T-helper 17 cell (primary cell): ENCODE measurements around the gene ROR1. TPM values are rescaled to one million over a fixed set of nuclear protein-coding genes. Genes with fewer than 3 reads are reported as not detected.

Source experiments
- ATAC-seq: fragments of 150-1000 bp; cut with Tn5 transposase; 2 replicates; pipeline ENCODE4 v1.10.0; 2021; ENCODE audit warnings: mild to moderate bottlenecking, moderate library complexity
- DNase-seq, 3 donors: peaks; one replicate each; pipeline versions ENCODE4 v3.0.0 to v3.0.0-alpha.2; 2020 to 2021
- H3K9me3 ChIP-seq: one replicate; pipeline ENCODE4 v1.7.0; 2013; ENCODE audit warnings: low read length, mild to moderate bottlenecking; ENCODE audit not compliant: control insufficient read depth, poor library complexity, severe bottlenecking
- H3K27ac Mint-ChIP-seq: one replicate; pipeline ENCODE4 v1.8.0; 2022; ENCODE audit warnings: mild to moderate bottlenecking, moderate library complexity, mixed read lengths
- H3K27me3 Mint-ChIP-seq: one replicate; pipeline ENCODE4 v1.8.0; 2022; ENCODE audit warnings: mixed read lengths
- H3K36me3 Mint-ChIP-seq: one replicate; pipeline ENCODE4 v1.8.0; 2022; ENCODE audit warnings: low read depth, mixed read lengths
- H3K4me1 Mint-ChIP-seq: one replicate; pipeline ENCODE4 v1.8.0; 2022; ENCODE audit warnings: mild to moderate bottlenecking, mixed read lengths
- H3K4me3 Mint-ChIP-seq: one replicate; pipeline ENCODE4 v1.8.0; 2022; ENCODE audit warnings: mild to moderate bottlenecking, moderate library complexity, mixed read lengths
- total RNA-seq, 4 donors: library from RNA in 2 of 4; stranded (reverse) in 2 of 4; gene quantifications; one replicate each; pipeline ENCODE4 v1.2.3 and lab custom pipeline; 2022 to 2026

ROR1 gene
- total RNA-seq (not detected), total RNA-seq (lab: John Stamatoyannopoulos, UW) (0 to 0.12 reads per million in 2 donors)

- peak; percentile 75 for ATAC-seq
- peaks cover 69% of the 10 kb centered on the region for H3K27me3 Mint-ChIP-seq
- DNase-seq = no peak
- H3K36me3 Mint-ChIP-seq = peaks cover 4% of the 10 kb centered on the region
- no peaks in the 10 kb centered on the region for H3K9me3 ChIP-seq
- H3K27ac Mint-ChIP-seq = no peak within 1 kb of the TSS
- peak within 1 kb of the TSS; percentile 80 for H3K4me3 Mint-ChIP-seq
- peaks cover 13% of the 10 kb centered on the region for H3K4me1 Mint-ChIP-seq
These were observed at the start of gene ROR1 for GRCh38 chr1:63773815-63774616. TSS of gene ROR1 (plus strand) at chr1:63774017.

DNA sequence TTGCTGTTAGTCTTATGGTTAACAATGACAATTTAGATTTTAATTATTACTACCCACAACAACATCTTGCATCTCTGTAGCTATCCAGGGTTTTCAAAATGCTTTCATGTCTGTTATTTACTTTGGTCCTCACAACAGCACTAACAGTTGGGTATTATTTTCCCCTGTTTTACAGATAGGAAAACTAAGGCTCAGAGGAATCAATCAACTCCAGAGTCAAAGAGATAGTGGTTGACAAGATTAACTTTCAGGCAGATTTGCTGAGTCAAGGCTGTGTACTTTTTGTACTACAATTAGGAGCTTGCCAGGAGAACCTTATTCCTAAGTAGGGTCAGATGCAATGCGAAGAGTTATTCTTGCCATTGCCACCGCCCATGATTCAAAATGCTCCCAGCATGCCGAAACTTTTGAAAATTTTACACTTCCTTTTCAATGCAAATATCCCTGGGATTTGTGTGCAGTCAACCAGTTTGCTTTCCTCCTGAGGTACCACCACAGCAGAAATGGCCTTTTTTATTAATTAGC is 49.4 kb upstream of the ROR1 start:
- ATAC-seq (no peak), DNase-seq (no peak)
- H3K36me3 Mint-ChIP-seq = no peaks in the 10 kb centered on the region
- H3K9me3 ChIP-seq = no peaks in the 10 kb centered on the region
- no peaks in the 10 kb centered on the region for H3K4me1 Mint-ChIP-seq
- no peak overlapping the region for H3K27ac Mint-ChIP-seq
- peaks cover 21% of the 10 kb centered on the region for H3K27me3 Mint-ChIP-seq
- H3K4me3 Mint-ChIP-seq = no peak overlapping the region

DNA sequence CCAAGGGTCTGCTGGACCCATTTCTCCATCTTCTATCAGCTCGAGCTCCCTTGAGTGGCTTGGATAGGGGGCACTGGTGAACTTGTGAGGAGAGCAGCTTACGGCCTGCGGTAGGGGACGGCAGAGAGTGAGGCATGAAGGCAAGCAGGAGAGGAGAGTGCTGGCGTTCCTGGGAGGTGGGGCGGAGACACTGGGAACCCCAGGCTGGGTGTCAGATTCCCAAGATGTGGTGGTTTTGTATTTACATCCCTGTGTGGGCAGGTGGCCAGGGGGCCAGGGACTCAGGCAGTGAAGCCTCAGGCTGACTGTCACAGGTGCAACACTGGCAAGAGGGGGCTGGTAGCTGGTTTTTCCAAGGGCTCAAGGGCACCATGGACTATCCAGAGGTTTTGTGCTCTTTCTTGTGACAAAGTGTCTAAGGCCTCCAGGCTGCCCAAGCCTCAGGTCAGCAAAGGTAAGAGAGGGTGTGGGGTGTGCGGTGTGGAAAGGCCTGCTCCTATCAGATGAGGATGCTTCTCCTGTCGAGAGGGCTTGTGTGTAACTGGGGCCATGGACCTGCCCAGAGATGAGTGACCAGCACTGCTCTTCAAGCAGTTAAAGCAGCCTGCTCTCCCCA is 45.1 kb upstream of the ROR1 start:
- Mint-ChIP-seq H3K4me1 (no peaks in the 10 kb centered on the region), H3K36me3 (no peaks in the 10 kb centered on the region), H3K27me3 (peaks cover 5% of the 10 kb centered on the region), H3K4me3 (no peak overlapping the region), H3K27ac (no peak overlapping the region)
- DNase-seq = no peak
- ATAC-seq = no peak
- H3K9me3 ChIP-seq = no peaks in the 10 kb centered on the region

GRCh38 chr1:63729227-63729620 is 44.6 kb upstream of the ROR1 start:
- Mint-ChIP-seq H3K27me3 (peaks cover under 1% of the 10 kb centered on the region), H3K36me3 (no peaks in the 10 kb centered on the region), H3K4me3 (no peak overlapping the region), H3K4me1 (no peaks in the 10 kb centered on the region), H3K27ac (no peak overlapping the region)
- no peaks in the 10 kb centered on the region for H3K9me3 ChIP-seq
- ATAC-seq (no peak), DNase-seq (no peak)

DNA sequence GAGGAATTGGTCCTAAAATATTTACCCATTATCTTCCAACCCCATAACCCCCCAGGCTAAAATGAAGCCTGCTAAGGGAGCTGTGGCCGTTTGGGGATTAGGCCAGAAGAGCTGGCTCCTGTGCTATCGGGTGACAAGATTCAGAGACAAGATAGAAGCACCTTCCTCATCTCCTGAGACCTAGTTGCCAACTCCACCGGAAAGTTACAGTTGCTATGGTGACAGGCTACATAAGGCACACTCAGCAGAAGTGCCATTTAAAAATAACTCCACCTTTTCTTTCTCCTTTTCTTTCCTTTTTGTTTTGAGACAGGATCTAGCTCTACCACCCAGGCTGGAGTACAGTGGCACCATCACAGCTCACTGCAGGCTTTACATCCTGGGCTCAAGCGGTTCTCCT is 43.6 kb upstream of the ROR1 start:
- no peak for ATAC-seq
- Mint-ChIP-seq H3K36me3 (no peaks in the 10 kb centered on the region), H3K27me3 (peaks cover 4% of the 10 kb centered on the region), H3K4me1 (no peaks in the 10 kb centered on the region), H3K27ac (no peak overlapping the region), H3K4me3 (no peak overlapping the region)
- no peaks in the 10 kb centered on the region for H3K9me3 ChIP-seq
- no peak for DNase-seq

DNA sequence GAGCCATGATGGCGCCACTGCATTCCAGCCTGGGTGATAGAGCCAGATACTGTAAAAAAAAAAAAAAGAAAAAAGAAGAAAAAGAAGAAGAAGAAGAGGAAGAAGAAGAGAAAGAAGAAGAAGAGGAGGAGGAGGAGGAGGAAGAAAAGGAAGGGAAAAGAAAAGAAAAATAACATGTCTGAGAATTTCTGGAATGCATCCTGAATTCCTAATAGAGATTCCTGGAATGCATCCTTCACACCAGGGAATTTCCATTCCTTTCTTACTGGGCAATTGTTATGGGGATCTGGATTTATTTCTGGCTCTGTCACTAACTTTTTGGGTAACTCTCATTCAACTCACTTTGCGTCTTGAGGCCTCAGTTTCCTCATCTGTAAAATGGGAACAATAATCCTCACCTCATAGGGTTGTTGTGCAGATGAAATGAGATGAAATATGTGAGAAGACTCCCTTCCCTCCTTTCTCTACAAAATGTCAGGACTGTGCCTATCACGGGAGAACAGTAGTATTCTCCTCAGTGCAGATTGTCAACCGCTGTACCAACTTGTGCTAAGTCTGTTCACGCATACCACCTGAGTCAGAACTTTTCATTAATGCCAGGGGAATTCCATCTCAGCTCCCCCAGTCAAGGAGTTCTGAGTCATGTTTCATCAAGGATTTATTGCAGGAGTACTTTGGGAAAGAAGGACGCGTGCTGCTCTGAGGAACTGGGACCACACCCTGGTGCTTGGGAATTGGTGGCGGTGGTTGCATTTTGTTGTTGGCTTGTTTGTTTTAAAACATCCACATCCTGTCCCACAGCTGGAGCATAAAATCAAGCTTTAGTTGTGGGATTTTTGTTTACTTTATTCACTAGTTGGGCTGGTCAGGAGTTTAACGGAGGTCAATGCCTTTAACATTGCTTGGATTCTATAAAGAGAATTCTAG is 42.4 kb upstream of the ROR1 start:
- no peaks in the 10 kb centered on the region for H3K36me3 Mint-ChIP-seq
- DNase-seq (no peak), ATAC-seq (no peak)
- no peak overlapping the region for H3K27ac Mint-ChIP-seq
- no peak overlapping the region for H3K4me3 Mint-ChIP-seq
- H3K4me1 Mint-ChIP-seq = no peaks in the 10 kb centered on the region
- H3K9me3 ChIP-seq = no peaks in the 10 kb centered on the region
- peaks cover 8% of the 10 kb centered on the region for H3K27me3 Mint-ChIP-seq

- H3K27me3 Mint-ChIP-seq = peaks cover 8% of the 10 kb centered on the region
- ATAC-seq (no peak), DNase-seq (no peak)
- H3K9me3 ChIP-seq = no peaks in the 10 kb centered on the region
- no peak overlapping the region for H3K4me3 Mint-ChIP-seq
- H3K36me3 Mint-ChIP-seq = no peaks in the 10 kb centered on the region
- H3K4me1 Mint-ChIP-seq = no peaks in the 10 kb centered on the region
- no peak overlapping the region for H3K27ac Mint-ChIP-seq
These were observed 41.2 kb upstream of the ROR1 start for GRCh38 chr1:63732666-63733065.

DNA sequence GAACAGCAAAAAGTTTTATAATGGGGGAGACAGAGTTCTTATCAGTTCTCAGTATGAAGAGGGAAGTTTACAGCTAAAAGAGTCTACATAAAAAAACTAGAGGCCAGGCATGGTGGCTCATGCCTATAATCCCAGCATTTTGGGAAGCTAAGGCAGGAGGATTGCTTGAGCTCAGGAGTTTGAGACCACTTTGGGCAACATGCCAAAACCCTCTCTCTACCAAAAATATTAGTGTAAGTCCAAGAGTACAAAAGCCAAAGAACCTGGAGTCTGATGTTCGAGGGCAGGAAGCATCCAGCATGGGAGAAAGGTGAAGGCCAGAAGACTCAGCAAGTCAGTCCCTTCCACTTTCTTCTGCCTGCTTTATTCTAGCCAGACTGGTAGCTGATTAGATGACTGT is 35.0 kb upstream of the ROR1 start:
- no peaks in the 10 kb centered on the region for H3K36me3 Mint-ChIP-seq
- ATAC-seq (no peak), DNase-seq (no peak)
- no peaks in the 10 kb centered on the region for H3K9me3 ChIP-seq
- no peak overlapping the region for H3K27ac Mint-ChIP-seq
- peaks cover 8% of the 10 kb centered on the region for H3K27me3 Mint-ChIP-seq
- H3K4me1 Mint-ChIP-seq = peaks cover 4% of the 10 kb centered on the region
- no peak overlapping the region for H3K4me3 Mint-ChIP-seq

GRCh38 chr1:63739452-63739851 is 34.4 kb upstream of the ROR1 start:
- H3K4me3 Mint-ChIP-seq = no peak overlapping the region
- no peak for DNase-seq
- peaks cover 4% of the 10 kb centered on the region for H3K4me1 Mint-ChIP-seq
- H3K27ac Mint-ChIP-seq = no peak overlapping the region
- peaks cover 8% of the 10 kb centered on the region for H3K27me3 Mint-ChIP-seq
- no peaks in the 10 kb centered on the region for H3K36me3 Mint-ChIP-seq
- H3K9me3 ChIP-seq = no peaks in the 10 kb centered on the region
- ATAC-seq = no peak

DNA sequence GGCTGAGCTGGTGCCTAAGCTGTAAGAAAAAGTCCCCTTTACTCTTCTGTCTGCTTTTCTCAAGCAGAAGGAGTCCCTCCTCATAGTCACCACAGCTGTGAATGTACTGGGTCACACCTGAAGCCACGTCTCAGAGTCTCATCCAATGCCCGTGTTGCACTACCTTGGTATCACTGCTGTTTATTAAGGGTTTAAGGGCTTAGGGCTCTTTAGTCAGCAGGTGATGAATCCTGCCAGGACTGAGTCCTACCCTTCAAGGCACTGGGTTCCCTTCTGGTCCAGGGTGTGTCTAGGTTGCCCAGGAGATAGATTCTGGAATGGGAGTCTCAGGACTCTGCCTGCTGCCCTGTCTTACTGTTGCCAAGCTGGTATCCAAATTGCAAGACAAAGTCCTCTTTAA is 33.4 kb upstream of the ROR1 start:
- Mint-ChIP-seq H3K27ac (no peak overlapping the region), H3K4me1 (peaks cover 4% of the 10 kb centered on the region), H3K4me3 (no peak overlapping the region), H3K36me3 (no peaks in the 10 kb centered on the region), H3K27me3 (peaks cover 1% of the 10 kb centered on the region)
- no peak for DNase-seq
- H3K9me3 ChIP-seq = no peaks in the 10 kb centered on the region
- ATAC-seq = no peak

DNA sequence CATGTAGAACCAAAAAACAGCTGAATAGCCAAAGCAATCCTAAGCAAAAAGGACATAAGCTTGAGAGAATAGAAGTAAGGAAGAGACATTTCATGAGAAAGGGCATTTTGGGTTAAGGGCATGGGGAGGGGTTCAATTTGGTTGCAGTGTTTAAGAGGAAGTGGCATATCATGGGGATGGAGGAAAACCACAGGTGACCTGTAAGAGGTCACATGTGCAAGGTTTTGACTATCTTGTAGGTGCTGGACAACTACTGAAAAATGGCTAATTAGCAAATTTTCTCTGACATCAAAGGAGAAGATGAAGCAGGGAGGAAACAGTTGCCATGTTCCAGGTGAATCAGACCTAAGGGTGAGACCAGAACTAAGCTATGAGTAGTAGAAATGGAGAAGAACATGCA is 31.3 kb upstream of the ROR1 start:
- DNase-seq (no peak), ATAC-seq (no peak)
- no peak overlapping the region for H3K27ac Mint-ChIP-seq
- peaks cover 4% of the 10 kb centered on the region for H3K4me1 Mint-ChIP-seq
- H3K9me3 ChIP-seq = no peaks in the 10 kb centered on the region
- H3K4me3 Mint-ChIP-seq = no peak overlapping the region
- no peaks in the 10 kb centered on the region for H3K36me3 Mint-ChIP-seq
- H3K27me3 Mint-ChIP-seq = peaks cover 10% of the 10 kb centered on the region

DNA sequence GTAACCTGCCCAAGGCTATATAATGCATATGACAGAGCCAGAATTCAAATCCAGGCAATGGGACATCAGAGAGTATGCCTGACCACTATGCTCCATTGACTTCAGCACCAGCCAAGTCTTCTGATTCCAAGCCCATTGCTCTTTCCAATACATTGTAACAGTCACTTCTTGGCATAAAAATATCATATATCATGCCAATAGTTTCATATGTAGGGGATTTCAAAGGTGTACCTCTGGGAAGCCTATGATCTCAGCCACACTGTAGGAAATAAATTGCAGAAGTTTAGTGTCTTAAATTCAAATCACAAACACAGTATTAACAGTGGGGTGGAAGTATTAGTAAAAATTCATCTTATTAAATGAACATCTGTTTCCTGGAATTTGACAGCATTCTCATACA is 30.0 kb upstream of the ROR1 start:
- Mint-ChIP-seq H3K4me3 (no peak overlapping the region), H3K36me3 (no peaks in the 10 kb centered on the region), H3K27ac (no peak overlapping the region), H3K4me1 (peaks cover 4% of the 10 kb centered on the region), H3K27me3 (peaks cover 19% of the 10 kb centered on the region)
- H3K9me3 ChIP-seq = no peaks in the 10 kb centered on the region
- DNase-seq = no peak
- no peak for ATAC-seq
